ENCODE results near the gene RASAL3.
"Not testable (repeated sequence)": the region's sequence is repeated elsewhere in the genome, so short reads cannot be mapped to it uniquely, and the experiment has no call there.

RASAL3 gene

GRCh38 chr19:15464394-15465385, at the start of gene RASAL3:
Gene RASAL3 (minus strand): TSS chr19:15464544. CDS start chr19:15464358, 186 bp downstream.
- peak; percentile 46 to 47 for DNase-seq (ENCODE audit: low read depth in 1 of 2, low spot score in 1 of 2)

GRCh38 chr19:15511671-15512424, 47.5 kb upstream of the RASAL3 start:
- no peak for DNase-seq (ENCODE audit: low read depth in 1 of 2, low spot score in 1 of 2)

GRCh38 chr19:15508035-15508710, 43.8 kb upstream of the RASAL3 start, which contains the start of gene CYP4F22:
Gene CYP4F22 (plus strand): TSS chr19:15508525. CDS start chr19:15525337, 16,812 bp downstream.
- DNase-seq (ENCODE audit: low read depth in 1 of 2, low spot score in 1 of 2) = no peak

DNA sequence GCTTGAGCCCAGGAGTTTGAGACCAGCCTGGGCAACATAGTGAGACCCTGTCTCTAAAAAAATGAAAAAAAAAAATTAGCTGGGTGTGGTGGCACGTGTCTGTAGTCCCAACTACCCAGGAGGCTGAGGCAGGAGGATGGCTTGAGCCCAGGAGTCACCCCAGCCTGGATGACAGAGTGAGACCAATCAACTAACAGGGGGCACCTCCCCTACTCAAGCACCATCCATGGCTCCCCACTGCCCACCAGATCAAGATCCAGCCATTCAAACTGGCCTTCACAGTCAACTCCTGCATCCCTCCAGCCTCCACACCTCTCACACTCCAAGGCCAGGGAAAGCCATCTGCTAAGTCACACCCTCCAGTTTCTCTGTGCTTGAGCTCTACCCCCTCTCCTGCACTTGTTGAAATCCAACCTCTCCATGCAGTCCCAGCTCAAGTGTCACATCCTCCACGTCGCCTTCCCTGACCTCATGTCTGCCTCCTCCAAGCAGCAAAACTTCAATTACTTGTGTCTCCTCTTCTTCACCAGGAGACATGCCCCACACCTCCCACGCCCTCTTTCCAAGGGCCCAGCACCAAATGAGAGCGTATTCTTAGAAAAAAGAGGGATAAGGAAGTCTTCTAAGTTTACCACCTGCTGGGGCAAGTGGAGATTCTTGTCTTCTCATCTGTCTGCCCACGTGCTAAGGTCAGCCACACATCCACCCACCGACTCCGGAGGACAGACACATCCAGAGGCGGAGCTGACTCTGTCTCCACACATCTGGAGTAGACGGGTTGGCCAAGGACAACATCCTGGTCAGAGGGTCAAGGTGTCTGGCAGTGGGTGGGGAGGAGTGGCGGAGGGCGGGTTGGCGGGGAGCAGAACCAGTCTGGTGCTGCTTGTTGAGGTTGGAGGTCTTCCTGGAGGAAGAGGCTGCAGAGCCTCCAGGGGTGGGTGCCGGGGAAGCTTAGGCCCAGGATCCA, 43.0 kb upstream of the RASAL3 start:
- DNase-seq (ENCODE audit: low read depth in 1 of 2, low spot score in 1 of 2) = no peak

DNA sequence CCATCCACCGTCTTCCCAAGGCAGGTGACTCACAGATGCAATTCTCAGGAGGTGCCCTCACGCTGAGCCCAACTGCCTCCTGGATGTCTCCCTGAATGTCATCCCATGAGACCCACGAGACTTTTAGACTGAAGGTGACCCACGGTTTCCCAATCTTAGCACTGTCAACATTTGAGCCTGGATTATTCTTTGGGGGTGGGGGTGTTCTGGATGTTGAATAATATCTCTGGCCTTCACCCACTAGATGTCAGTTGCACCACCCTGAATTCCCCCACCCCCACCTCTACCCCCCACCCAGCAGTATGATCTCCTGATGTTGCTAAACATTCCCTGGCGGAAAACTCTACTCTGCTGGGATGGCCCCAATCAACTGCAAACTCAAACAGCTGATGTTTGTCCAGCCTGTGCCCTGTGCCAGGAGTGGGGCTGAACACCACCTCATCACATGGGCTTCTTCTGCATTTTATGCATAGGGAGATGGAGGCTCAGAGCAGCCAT, 41.8 kb upstream of the RASAL3 start:
- no peak for DNase-seq (ENCODE audit: low read depth in 1 of 2, low spot score in 1 of 2)

DNA sequence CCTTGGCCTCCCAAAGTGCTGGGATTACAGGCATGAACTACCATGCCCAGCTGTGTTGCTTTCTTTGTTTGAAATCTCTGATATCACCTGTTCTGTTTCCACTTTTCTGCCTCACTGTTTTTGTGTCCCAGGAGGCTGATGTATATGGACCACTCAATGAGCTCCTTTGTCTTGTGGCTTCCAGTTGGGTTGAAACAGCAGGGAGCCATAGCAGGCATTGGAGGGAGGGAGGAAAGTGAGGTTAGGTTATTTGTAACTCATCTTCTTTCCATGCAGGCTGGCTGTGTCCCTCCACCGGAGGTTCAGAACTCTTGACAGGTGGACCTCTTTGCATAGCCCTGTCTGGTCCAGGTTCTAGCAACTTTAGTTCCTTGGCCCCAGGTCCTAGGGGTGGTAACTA, 37.9 kb upstream of the RASAL3 start:
- no peak for DNase-seq (ENCODE audit: low read depth in 1 of 2, low spot score in 1 of 2)

- DNase-seq (ENCODE audit: low read depth in 1 of 2, low spot score in 1 of 2) = no peak
These were observed 37.3 kb upstream of the RASAL3 start for GRCh38 chr19:15501596-15501995.

- DNase-seq (ENCODE audit: low read depth in 1 of 2, low spot score in 1 of 2) = no peak
These were observed 34.6 kb upstream of the RASAL3 start for GRCh38 chr19:15498910-15499309.

GRCh38 chr19:15498156-15498858, 34.0 kb upstream of the RASAL3 start:
- no peak for DNase-seq (ENCODE audit: low read depth in 1 of 2, low spot score in 1 of 2)

DNA sequence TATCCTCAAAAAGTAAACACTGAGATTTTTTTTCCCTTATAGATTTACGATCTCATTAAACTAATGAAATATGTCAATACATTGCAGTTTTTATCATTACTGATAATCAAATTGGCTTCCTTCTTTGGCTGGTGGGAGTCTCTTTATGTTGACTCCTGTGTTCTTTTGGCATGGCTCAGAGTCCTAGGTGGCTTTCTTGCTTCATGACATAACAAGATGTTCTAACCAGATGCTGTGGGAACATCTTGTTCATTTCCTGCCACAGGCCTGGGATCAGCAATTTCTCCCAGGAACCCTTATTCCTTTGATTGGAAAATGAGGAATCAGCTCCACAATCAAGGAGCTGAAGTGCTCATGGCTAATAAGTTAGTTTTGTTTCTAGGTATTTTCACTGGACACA, 30.8 kb upstream of the RASAL3 start:
- DNase-seq (ENCODE audit: low read depth in 1 of 2, low spot score in 1 of 2) = no peak

- no peak for DNase-seq (ENCODE audit: low read depth in 1 of 2, low spot score in 1 of 2)
These were observed 24.3 kb upstream of the RASAL3 start for GRCh38 chr19:15488489-15489226.

- no peak for DNase-seq (ENCODE audit: low read depth in 1 of 2, low spot score in 1 of 2)
These were observed 22.7 kb upstream of the RASAL3 start for GRCh38 chr19:15487038-15487437.

DNA sequence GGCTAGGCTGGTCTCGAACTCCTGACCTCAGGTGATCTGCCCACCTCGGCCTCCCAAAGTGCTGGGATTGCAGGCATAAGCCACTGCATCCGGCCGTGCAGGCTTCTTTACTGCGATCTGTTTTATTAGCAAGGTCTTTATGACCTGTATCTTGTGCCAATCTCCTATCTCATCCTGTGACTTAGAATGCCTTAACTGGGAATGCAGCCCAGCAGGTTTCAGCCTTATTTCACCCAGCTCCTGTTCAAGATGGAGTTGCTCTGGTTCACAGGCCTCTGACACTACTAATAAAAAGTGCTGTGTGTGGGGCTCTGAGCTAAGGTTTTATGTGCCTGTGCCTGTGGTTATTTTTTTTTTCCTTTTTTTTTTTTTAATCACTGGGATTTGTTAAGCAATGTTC, 21.4 kb upstream of the RASAL3 start:
- not testable (repeated sequence) for DNase-seq (ENCODE audit: low read depth in 1 of 2, low spot score in 1 of 2)

- not testable (repeated sequence) for DNase-seq (ENCODE audit: low read depth in 1 of 2, low spot score in 1 of 2)
These were observed 16.7 kb upstream of the RASAL3 start for GRCh38 chr19:15480996-15481395.

DNA sequence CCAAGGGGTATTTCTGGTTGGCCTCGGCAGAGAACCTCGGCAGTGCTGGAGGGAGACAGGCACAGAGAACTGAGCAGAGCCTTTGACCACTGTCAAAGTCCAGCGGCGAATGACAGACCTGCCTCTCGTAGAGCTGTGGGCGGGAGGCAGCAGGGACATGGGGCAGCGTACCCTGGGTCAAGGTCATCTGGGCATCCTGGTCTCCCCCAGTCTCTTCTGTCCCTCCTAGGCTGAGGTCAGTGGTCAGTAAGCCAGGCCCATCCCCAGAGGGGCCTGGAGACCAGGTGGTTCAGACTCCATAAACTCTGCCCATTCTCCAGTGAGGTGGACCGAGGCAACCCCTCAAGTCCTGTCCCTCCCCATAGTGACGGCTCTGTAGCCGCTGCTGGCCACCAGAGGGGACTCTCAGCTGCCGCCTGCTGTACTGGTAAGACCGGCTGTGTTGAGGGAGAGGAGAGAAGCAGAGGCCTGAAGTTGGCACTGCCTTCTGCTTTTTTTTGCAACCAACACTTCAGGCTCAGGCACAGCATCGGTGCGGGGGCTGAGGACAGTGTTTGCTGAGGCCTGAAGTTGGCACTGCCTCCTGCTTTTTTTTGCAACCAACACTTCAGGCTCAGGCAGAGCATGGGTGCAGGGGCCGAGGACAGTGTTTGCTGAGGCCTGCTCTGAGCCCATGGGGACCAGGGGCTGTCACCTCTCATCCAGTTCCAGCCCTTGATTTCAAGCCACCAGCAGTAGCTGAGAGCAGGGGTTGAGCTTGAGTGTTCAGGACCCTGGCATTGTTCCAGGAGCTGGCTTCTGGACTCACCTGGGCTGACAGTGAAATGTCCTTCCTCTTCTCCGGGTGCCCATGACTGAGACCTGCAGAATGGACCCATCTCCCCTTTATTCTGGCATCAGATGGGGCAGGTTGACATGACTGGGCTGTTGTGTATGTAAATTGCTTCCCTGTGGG, 15.3 kb upstream of the RASAL3 start, which contains the start of gene PGLYRP2:
Gene PGLYRP2 (minus strand): TSS at position 111 of the 955 bp plus-strand sequence. CDS start 130 bp downstream, outside the sequence.
- no peak for DNase-seq (ENCODE audit: low read depth in 1 of 2, low spot score in 1 of 2)

DNA sequence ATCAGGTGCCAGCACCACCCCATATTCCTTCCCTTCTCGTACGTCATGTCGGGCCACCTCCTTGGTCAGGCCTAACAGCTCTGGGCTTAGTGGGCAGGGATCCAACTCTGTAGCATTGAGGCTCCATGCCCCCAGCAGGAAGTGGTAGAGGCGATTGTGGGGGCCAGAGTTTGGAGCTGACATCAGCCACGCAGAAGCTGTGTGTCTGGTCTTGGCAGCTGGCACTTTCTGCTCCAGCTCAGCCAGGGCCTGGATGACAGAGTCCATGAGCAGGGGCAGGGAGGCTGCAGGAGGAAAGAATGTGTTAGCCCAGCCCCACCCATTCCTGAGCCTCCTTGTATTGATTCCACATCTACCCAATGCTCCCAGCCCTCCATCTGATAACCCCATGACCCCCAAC, 12.0 kb upstream of the RASAL3 start:
- DNase-seq (ENCODE audit: low read depth in 1 of 2, low spot score in 1 of 2) = no peak

DNA sequence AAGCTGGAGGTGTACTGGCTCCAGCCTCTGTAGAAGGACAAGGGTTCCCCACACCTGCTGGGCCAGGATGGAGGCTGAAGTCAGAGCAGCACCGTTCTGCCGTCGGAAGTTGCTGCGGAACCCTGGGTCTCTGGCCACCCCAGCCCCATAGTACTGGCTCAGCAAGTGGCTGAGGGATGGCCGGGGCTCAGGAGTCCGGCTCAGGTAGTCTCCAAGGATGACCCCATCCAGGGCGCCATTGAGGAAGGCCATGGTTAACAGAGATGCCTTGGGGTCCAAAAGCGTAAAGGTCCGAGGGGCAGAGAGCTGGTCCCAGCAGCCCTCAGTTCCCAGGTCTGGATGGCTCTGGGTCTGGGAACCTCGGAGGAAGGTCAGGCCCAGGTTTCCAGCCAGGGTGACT, 11.3 kb upstream of the RASAL3 start:
- no peak for DNase-seq (ENCODE audit: low read depth in 1 of 2, low spot score in 1 of 2)

Data from activated T-helper 1 cell treated with anti-CD3 and anti-CD28 coated beads, Interleukin-2, amount 50 U/mL, for 16 hours (primary cell).